Measurements from ENCODE around the gene WDHD1. TPM values are rescaled to one million over a fixed set of nuclear protein-coding genes. Genes with fewer than 3 reads are reported as not detected.
A peak's percentile ranks its signal among the peaks of the same experiment; 100 is the strongest.
"Not testable (repeated sequence)": the region's sequence is repeated elsewhere in the genome, so short reads cannot be mapped to it uniquely, and the experiment has no call there.

WDHD1 gene
- total and polyA plus RNA-seq, 2 experiments from 2014 or later = 4.9 to 7.4 TPM

DNA sequence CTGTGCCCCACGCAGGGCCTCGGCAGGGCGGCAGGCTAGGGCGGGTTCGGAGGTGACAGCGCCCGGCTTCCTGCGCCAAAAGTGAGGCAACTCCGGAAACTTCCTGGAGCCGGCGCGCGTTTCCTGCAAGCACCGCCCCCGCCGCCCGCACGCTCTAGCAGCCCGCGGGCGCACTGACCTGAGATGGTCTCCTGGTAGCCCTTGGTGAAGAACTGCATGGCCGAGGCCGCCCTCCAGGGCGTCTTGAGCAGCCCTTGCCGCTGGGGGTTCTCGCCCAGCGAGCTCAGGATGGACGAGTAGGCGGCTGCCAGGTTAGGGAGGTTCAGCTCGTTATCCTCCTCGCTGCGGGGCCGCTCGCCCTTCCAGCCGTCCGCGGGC lies 124.8 kb downstream of the WDHD1 start:
- Histone ChIP-seq H3K36me3 (no peaks in the 10 kb centered on the region), H3K4me3 (peak overlapping the region; percentile 73), H3K27me3 (peaks cover 23% of the 10 kb centered on the region), H3K9me3 (ENCODE audit: low read depth) (no peaks in the 10 kb centered on the region), H3K27ac (no peak overlapping the region), H3K4me1 (ENCODE audit: low read depth) (no peaks in the 10 kb centered on the region)
- DNase-seq (ENCODE audit: low read depth in 1 of 2, low spot score in 1 of 2) = peak; percentile 68 to 73
- TF ChIP-seq, protein P1, sequence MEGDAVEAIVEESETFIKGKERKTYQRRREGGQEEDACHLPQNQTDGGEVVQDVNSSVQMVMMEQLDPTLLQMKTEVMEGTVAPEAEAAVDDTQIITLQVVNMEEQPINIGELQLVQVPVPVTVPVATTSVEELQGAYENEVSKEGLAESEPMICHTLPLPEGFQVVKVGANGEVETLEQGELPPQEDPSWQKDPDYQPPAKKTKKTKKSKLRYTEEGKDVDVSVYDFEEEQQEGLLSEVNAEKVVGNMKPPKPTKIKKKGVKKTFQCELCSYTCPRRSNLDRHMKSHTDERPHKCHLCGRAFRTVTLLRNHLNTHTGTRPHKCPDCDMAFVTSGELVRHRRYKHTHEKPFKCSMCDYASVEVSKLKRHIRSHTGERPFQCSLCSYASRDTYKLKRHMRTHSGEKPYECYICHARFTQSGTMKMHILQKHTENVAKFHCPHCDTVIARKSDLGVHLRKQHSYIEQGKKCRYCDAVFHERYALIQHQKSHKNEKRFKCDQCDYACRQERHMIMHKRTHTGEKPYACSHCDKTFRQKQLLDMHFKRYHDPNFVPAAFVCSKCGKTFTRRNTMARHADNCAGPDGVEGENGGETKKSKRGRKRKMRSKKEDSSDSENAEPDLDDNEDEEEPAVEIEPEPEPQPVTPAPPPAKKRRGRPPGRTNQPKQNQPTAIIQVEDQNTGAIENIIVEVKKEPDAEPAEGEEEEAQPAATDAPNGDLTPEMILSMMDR (IDR thresholded peaks at IDR 0.05; ENCODE audit: low read depth, low read length) = no peak

GRCh38 chr14:54901380-54902142 lies 125.3 kb downstream of the WDHD1 start:
- no peak overlapping the region for H3K27ac ChIP-seq
- TF ChIP-seq, protein P1 (IDR thresholded peaks at IDR 0.05; ENCODE audit: low read depth, low read length) = no peak
- DNase-seq (ENCODE audit: low read depth in 1 of 2, low spot score in 1 of 2) = no peak

DNA sequence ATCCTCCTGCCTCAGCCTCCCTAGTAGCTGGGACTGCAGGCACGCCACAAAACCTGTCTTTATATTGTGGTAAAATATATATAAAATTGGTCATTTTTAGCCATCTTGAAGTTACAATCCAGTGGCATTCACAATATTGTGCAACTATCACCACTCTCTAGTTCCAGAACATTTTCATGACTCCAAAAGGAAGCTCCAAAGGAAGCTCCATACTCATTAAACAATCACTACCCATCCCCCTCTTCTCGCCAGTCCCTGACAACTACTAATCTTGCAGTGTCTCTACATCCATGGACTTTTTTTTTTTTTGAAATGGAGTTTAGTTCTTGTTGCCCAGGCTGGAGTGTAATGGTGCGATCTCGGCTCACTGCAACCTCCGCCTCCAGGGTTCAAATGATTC lies 127.3 kb downstream of the WDHD1 start:
- TF ChIP-seq, protein P1 (IDR thresholded peaks at IDR 0.05; ENCODE audit: low read depth, low read length) = no peak
- H3K36me3 ChIP-seq = no peaks in the 10 kb centered on the region
- no peak overlapping the region for H3K4me3 ChIP-seq
- no peak overlapping the region for H3K27ac ChIP-seq
- no peak for DNase-seq (ENCODE audit: low read depth in 1 of 2, low spot score in 1 of 2)
- peaks cover 23% of the 10 kb centered on the region for H3K27me3 ChIP-seq
- H3K9me3 ChIP-seq (ENCODE audit: low read depth) = no peaks in the 10 kb centered on the region
- H3K4me1 ChIP-seq (ENCODE audit: low read depth) = no peaks in the 10 kb centered on the region

More at GRCh38 chr14:54901380-54902142, 125.3 kb downstream of the WDHD1 start:
- Histone ChIP-seq H3K4me1 (ENCODE audit: low read depth) (no peaks in the 10 kb centered on the region), H3K36me3 (no peaks in the 10 kb centered on the region), H3K9me3 (ENCODE audit: low read depth) (no peaks in the 10 kb centered on the region), H3K27me3 (peaks cover 23% of the 10 kb centered on the region), H3K4me3 (peak overlapping the region; percentile 73)

DNA sequence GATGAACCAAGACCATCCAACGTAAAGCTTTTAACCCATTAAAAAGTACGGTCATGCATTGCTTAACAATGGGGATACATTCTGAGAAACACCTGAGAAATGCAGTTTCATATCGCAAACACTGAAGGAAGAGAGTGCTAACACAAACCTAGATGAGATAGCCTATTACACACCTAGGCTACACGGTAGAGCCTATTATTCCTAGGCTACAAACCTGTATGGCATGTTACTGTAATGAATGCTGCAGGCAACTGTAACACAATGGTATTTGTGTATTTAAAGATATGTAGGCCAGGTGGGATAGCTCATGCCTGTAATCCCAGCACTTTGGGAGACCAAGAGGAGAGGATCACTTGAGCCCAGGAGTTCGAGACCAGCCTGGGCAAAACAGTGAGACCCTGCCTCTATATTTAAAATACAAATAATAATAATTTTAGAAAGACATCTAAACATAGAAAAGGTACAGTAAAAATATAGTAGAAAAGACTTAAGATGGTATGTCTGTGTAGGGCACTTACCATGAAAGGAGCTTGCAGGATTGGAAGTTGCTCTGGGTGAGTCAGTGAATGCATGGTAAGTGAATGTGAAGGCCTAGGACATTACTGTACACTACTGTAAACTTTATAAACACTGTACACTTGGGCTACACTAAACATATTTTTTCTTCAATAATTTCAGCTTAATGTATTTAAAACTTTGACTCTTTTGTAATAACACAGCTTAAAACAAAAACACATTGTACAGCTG lies 128.9 kb downstream of the WDHD1 start:
- peaks cover 23% of the 10 kb centered on the region for H3K27me3 ChIP-seq
- not testable (repeated sequence) for H3K27ac ChIP-seq, H3K4me3 ChIP-seq

DNA sequence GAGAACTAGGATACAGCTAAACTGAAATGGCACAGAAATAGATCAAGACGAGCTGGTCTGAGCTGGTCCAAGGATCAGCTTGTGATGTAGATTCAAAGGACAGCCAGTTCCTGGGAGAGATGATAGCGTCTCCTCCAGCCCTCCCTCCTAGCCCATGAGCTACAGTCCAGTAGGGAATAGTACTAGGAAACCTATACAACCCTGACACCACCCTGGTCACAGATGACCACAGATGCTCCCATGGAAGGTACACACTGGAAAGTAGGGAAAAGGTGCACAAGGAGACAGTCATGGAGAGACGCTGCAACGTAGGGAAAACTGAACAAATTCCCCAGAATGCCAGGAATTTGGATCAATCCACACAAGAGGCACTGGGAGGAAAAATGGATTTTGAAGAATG lies 131.2 kb downstream of the WDHD1 start:
- H3K27ac ChIP-seq = no peak overlapping the region
- TF ChIP-seq, protein P1 (IDR thresholded peaks at IDR 0.05; ENCODE audit: low read depth, low read length) = no peak
- H3K4me1 ChIP-seq (ENCODE audit: low read depth) = no peaks in the 10 kb centered on the region
- no peaks in the 10 kb centered on the region for H3K9me3 ChIP-seq (ENCODE audit: low read depth)
- no peaks in the 10 kb centered on the region for H3K36me3 ChIP-seq
- H3K27me3 ChIP-seq = peaks cover 10% of the 10 kb centered on the region
- no peak for DNase-seq (ENCODE audit: low read depth in 1 of 2, low spot score in 1 of 2)
- H3K4me3 ChIP-seq = no peak overlapping the region

More for the DNA sequence above, 128.9 kb downstream of the WDHD1 start:
- H3K9me3 ChIP-seq (ENCODE audit: low read depth); H3K36me3 ChIP-seq; DNase-seq (ENCODE audit: low read depth in 1 of 2, low spot score in 1 of 2); H3K4me1 ChIP-seq (ENCODE audit: low read depth): not testable (repeated sequence)

DNA sequence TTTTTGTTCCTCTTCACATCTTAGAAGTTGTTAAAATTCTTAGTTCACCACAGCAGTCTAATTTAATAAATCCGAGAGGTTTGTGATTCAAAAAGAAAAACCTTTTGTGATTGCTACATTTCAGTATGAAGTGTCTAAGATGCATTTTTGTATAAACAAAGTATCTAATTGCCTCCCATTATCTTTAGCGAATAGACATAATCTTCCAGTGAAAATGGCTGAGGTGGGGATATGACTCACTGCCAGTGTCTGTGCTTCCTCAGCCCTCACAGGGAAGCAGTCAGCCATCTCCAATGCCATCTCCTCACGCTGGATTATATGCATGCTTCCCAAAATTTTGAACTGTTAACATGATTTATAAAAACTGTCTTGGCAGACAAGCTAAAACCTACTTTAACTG lies 131.9 kb downstream of the WDHD1 start:
- Histone ChIP-seq H3K27ac (no peak overlapping the region), H3K9me3 (ENCODE audit: low read depth) (no peaks in the 10 kb centered on the region), H3K4me3 (no peak overlapping the region), H3K27me3 (peaks cover 4% of the 10 kb centered on the region), H3K36me3 (no peaks in the 10 kb centered on the region), H3K4me1 (ENCODE audit: low read depth) (no peaks in the 10 kb centered on the region)
- peak in 1 of 2 donors; percentile 51 for DNase-seq (ENCODE audit: low read depth in 1 of 2, low spot score in 1 of 2)
- TF ChIP-seq, protein P1 (IDR thresholded peaks at IDR 0.05; ENCODE audit: low read depth, low read length) = no peak
